ENCODE results near the gene DPH5.

Gene DPH5

GRCh38 chr1:101029184-101029583, 3.6 kb upstream of the DPH5 start:
- DNase-seq: no peak

GRCh38 chr1:101028466-101028865, 2.9 kb upstream of the DPH5 start:
- no peak for DNase-seq

DNA sequence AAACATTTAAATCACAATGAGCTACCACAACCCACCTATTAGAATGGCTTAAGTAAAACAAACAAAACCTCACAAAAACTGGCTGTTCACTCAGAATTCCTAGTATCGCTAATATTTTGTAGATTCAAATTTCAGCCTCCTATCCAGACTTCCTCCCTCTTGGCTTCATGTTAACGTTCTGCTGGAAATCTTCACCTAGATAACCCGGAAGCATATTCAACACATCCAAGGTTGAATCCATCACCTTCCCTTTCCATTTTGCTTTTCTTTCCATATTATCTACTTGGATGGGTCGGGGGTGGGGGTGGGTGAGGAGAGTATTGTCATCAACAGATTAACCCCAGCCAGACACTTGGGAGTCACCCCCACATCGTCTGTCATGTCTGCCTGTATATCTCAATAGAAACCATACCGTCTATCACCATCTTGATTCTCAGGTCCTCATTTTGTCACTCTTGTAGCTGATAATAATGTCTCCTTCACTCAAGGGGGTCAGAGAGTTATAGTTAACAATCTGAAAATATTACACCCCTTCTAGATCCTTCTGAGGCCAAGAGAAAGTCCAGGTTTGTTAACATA, 1.7 kb upstream of the DPH5 start:
- no peak for DNase-seq

GRCh38 chr1:101026430-101026788, 825 bp upstream of the DPH5 start:
- DNase-seq: no peak

GRCh38 chr1:101025283-101025656, 314 bp downstream of the DPH5 start:
- peak; percentile 17 for DNase-seq

GRCh38 chr1:101022294-101022693, 3.3 kb downstream of the DPH5 start:
- DNase-seq: no peak

- DNase-seq: no peak
These were observed 8.1 kb downstream of the DPH5 start for GRCh38 chr1:101017448-101017847.

DNA sequence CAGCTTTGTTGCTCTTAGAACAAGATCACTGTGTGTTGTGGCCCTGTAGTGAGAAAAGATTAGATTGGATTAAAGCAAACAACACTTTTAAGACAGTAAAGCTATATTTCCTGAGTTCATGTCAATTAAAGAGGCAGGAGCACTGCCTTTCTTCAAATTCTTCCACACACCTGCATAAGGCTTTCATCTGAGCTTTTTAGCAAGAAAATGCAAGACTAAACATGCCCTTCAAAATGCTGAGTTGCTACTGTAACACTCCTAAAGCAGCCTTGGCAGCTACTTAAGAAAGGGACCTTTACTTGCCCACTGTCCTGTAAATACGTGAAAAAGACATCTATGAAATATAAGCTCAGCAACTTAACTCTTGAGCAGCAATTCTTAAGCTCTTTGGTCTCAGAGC, 11.8 kb downstream of the DPH5 start:
- DNase-seq: no peak

- DNase-seq: no peak
These were observed 17.3 kb downstream of the DPH5 start for GRCh38 chr1:101008229-101008834.

DNA sequence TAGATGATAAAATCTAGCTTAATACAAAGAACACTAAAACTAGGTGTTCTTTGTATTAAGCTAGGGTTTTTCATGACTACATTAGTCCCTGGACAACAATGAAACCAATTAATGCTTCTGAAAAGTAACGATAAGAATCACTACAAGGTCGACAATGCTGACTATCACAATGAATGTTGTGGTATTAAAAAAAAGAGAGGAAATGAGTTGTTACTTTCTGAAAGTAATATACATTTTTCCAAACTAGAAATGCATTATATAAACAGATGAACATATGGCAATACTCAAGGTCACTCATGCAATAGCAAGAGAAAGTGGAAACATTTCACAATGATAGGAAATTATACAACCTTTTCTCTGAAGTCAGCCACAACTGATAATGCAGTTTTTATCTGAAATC, 19.0 kb downstream of the DPH5 start:
- DNase-seq: no peak

DNA sequence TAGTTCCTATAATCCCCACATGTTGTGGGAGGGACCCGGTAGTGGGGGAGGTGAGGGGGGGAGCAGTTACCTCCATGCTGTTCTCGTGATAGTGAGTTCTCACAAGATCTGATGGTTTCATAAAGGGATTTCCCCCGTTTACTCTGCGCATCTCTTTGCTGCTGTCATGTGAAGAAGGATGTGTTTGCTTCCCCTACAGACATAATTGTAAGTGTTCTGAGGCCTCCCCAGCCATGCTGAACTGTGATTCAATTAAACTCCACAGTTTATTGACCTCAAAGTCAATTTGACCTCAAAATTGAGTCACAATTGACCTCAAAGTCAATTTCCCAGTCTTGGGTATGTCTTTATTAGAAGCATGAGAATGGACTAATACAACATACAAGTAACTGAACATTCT, 19.7 kb downstream of the DPH5 start:
- no peak for DNase-seq

GRCh38 chr1:101005183-101005582, 20.4 kb downstream of the DPH5 start:
- DNase-seq: no peak

DNA sequence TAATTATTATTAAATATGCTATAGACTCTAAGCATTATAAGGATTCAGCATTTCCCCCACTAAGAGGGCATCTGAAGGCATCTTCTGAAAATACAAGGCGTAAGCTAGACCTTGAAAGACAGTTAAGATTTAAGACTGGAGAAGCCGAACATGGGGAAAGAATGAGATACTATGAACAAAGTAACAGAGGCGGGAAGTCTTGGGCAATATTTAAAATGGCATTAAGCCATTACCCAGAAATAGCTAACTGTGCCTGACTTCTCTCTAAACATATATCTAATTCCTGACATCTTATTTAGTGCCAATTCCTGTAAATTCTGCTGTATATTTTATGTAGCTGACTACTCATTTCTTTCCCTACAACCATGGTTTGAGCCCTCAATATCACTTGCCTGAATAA, 20.9 kb downstream of the DPH5 start:
- no peak for DNase-seq

DNA sequence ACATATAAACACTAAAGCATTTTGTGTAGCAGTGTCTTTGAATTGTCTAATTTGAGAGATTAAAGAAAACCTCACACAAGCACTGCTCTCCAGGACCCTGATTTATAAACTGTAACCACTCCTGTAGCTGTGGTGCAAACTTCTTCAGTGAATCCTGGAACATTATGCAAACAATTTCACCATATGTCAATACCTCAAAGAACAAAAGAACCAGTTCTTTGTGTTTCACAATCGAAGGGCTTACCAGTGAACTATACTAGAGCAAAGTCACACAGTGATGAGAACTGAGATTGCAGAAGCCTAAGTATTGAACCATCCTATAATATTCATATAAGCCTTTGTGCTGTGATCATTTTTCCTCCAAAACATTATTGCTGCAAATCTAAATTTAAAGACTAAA, 21.5 kb downstream of the DPH5 start:
- no peak for DNase-seq

DNA sequence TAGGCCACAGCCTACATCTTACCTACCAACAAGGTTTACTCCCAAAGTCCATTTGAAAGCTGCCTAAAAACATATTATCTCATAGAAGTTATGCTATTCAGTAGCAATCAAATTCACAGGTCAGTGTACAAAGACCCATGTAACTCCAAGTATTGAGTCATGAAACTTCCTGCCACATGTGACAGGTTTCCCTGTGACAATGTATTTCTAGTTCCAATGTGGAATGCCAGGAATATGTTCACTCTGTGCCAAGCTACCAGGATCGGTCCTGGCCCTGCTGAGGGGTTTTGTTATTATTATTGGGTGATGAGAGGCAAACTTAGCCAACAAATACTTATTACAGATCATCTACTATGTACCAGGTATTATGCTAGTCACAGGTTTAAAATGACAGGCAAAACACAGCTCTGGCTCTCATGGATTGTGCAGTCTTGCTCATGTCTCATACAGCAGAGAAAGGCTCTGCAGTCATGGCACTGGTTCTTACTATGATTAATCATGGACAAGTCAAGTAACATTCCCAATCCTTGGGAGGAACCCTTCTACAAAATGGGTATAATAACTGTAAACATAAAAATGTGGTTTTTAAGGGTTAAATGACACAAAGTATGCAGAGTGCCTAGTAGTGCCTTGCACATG, 22.5 kb downstream of the DPH5 start:
- DNase-seq: no peak

- DNase-seq: no peak
These were observed 23.0 kb downstream of the DPH5 start for GRCh38 chr1:101002551-101002950.

- no peak for DNase-seq
These were observed 25.3 kb downstream of the DPH5 start for GRCh38 chr1:101000131-101000873.

GRCh38 chr1:100998426-100998825, 27.2 kb downstream of the DPH5 start:
- DNase-seq: no peak

DNA sequence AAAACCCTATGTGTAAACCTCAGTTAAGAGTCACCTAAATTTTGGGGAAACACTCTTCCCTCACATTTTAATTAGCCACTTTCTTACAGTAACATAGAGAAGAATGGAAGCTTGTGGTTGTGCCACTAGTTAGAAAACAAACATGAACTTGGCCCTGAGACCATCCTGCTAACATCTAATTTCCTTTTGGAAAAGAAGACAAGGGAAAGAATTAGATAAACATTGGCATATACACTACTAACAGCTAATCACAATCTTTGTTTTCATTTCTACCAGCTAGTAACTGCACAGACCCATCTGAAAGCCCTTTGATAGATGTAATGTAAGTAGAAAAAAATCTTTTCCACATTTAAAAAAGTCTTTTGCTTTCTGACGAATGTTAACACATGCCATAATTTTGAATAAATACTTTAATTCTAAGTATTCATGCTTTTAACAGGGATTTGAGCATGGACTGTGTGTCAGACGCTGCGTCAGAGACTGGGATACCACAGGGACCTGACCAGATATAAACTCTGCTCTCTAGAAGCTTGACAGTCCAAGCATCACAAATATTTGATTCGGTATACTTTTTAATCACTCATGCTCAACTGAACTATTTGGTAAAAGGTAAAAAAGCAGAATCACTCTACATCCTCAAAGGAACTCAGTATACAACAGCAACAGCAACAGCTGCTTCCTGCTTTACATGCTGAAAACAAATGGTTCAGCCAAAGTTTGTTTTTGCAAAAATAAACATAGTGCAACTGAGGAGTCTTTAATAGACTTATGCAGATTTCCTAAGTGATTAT, 30.2 kb downstream of the DPH5 start:
- DNase-seq: no peak

- DNase-seq: no peak
These were observed 36.1 kb downstream of the DPH5 start for GRCh38 chr1:100989306-100990077.

DNA sequence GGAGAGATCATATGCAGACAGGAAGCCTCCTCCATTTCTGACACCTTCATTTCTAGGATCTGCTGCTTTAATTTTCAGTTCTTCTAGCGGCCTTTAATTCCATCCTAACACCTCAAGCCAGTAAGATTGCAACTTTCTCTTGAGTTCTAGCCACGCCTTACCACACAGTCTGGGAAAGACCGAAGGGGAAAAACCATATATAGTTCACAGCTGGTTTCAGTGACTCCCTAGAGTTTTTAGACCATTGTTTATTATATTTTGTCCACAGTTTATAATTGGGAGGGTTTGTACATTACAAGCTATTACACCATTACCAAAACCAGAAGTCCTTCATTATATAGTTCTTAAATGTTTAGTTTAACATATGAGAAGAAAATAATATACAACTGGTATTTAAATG, 37.5 kb downstream of the DPH5 start:
- no peak for DNase-seq

GRCh38 chr1:100982793-100983192, 42.8 kb downstream of the DPH5 start:
- no peak for DNase-seq

GRCh38 chr1:100979631-100980030, 46.0 kb downstream of the DPH5 start:
- DNase-seq: no peak
